Epithelial cell of proximal tubule (primary cell): ENCODE measurements around the gene CXXC5. TPM values are rescaled to one million over a fixed set of nuclear protein-coding genes. Genes with fewer than 3 reads are reported as not detected.
A peak's percentile ranks its signal among the peaks of the same experiment; 100 is the strongest.

Experiments
- DNase-seq: peaks from one replicate; pipeline ENCODE4 v3.0.0-alpha.2; 2011; ENCODE audit warnings: low read depth
- H3K4me3 ChIP-seq: 2 replicates; pipeline ENCODE4 v1.5.1; 2011; ENCODE audit warnings: low read depth, mild to moderate bottlenecking, low read length
- CTCF ChIP-seq: conservative IDR thresholded peaks from 2 replicates; pipeline ENCODE4 v1.5.1; 2012; ENCODE audit warnings: low read depth, mild to moderate bottlenecking, low read length
- total RNA-seq: library from RNA; depleted of rRNA; stranded (reverse); fragments of >200 nt; gene quantifications from 2 replicates; pipeline ENCODE4 v1.2.3, GENCODE V29; 2015

Gene CXXC5
- total RNA-seq, 1 donor from 2014 or later: 56.4 TPM

GRCh38 chr5:139671096-139671841, 23.1 kb downstream of the CXXC5 start:
- DNase-seq: no peak
- no peak for TF ChIP-seq CTCF
- H3K4me3 ChIP-seq: no peak overlapping the region

GRCh38 chr5:139675213-139675612, 27.1 kb downstream of the CXXC5 start:
- no peak overlapping the region for H3K4me3 ChIP-seq
- peak; percentile 5 for TF ChIP-seq CTCF
- no peak for DNase-seq

- TF ChIP-seq CTCF: no peak
- DNase-seq: no peak
- H3K4me3 ChIP-seq: no peak overlapping the region
These were observed 27.7 kb downstream of the CXXC5 start for GRCh38 chr5:139675825-139676224.

GRCh38 chr5:139676406-139676805, 28.3 kb downstream of the CXXC5 start:
- DNase-seq: no peak
- H3K4me3 ChIP-seq: no peak overlapping the region
- no peak for TF ChIP-seq CTCF

GRCh38 chr5:139676951-139677735, 29.0 kb downstream of the CXXC5 start:
- no peak overlapping the region for H3K4me3 ChIP-seq
- no peak for TF ChIP-seq CTCF
- no peak for DNase-seq

- no peak for DNase-seq
- no peak for TF ChIP-seq CTCF
- no peak overlapping the region for H3K4me3 ChIP-seq
These were observed 29.8 kb downstream of the CXXC5 start for GRCh38 chr5:139677736-139678613.
